Hepatocyte (in vitro differentiated cells): Measurements from ENCODE around the gene JPH2. TPM values are rescaled to one million over a fixed set of nuclear protein-coding genes. Genes with fewer than 3 reads are reported as not detected.

ENCODE experiments used
- DNase-seq: peaks from one replicate; pipeline ENCODE4 v3.0.0-alpha.2; 2016; ENCODE audit warnings: low spot score
- H2AFZ ChIP-seq: fragments of 200-600 bp; sonication (generic); 2 replicates; pipeline ENCODE4 v1.6.0; 2016; ENCODE audit warnings: antibody characterized with exemption, mild to moderate bottlenecking
- H3K27ac ChIP-seq: fragments of 200-600 bp; sonication (generic); 2 replicates; pipeline ENCODE4 v1.5.1; 2016; ENCODE audit warnings: mild to moderate bottlenecking
- H3K27me3 ChIP-seq: fragments of 200-600 bp; sonication (generic); 2 replicates; pipeline ENCODE4 v1.6.1; 2016
- H3K36me3 ChIP-seq: fragments of 200-600 bp; sonication (generic); replicated peaks from 2 replicates; pipeline ENCODE4 v1.5.1; 2016; ENCODE audit warnings: low read depth; ENCODE audit not compliant: insufficient read depth
- H3K4me1 ChIP-seq: fragments of 200-600 bp; sonication (generic); 2 replicates; pipeline ENCODE4 v1.5.1; 2016; ENCODE audit warnings: mild to moderate bottlenecking, moderate library complexity; ENCODE audit not compliant: insufficient read depth
- H3K4me2 ChIP-seq: fragments of 200-600 bp; sonication (generic); 2 replicates; pipeline ENCODE4 v1.6.0; 2016
- H3K4me3 ChIP-seq: fragments of 200-600 bp; sonication (generic); 2 replicates; pipeline ENCODE4 v1.5.1; 2016; ENCODE audit warnings: mild to moderate bottlenecking
- H3K79me2 ChIP-seq: fragments of 200-600 bp; sonication (generic); 2 replicates; pipeline ENCODE4 v1.6.0; 2017; ENCODE audit warnings: mild to moderate bottlenecking
- H3K9me2 ChIP-seq: fragments of 200-600 bp; sonication (generic); replicated peaks from 2 replicates; pipeline ENCODE4 v1.6.0; 2017; ENCODE audit warnings: mild to moderate bottlenecking; ENCODE audit not compliant: insufficient read depth
- H3K9me3 ChIP-seq: fragments of 200-600 bp; sonication (generic); 2 replicates; pipeline ENCODE4 v1.5.1; 2016; ENCODE audit warnings: low read depth, mild to moderate bottlenecking
- H4K20me1 ChIP-seq: fragments of 200-600 bp; sonication (generic); 2 replicates; pipeline ENCODE4 v1.6.0; 2016; ENCODE audit warnings: mild to moderate bottlenecking; ENCODE audit not compliant: insufficient read depth, poor library complexity, severe bottlenecking
- EZH2 ChIP-seq: fragments of 200-600 bp; sonication (generic); IDR thresholded peaks from 2 replicates; pipeline ENCODE4 v1.6.1; 2016; ENCODE audit warnings: antibody characterized with exemption, mild to moderate bottlenecking, borderline replicate concordance
- EZH2phosphoT487 ChIP-seq: fragments of 200-600 bp; sonication (generic); IDR thresholded peaks from one replicate; pipeline ENCODE4 v1.6.1; 2018; ENCODE audit warnings: antibody characterized with exemption, mild to moderate bottlenecking, low read depth, moderate library complexity; ENCODE audit not compliant: unreplicated experiment, severe bottlenecking
- WGBS: methylation state at CpG from one replicate; pipeline ENCODE4 v1.1.6; 2016; ENCODE audit warnings: low lambda C conversion rate; ENCODE audit errors: missing lambda C conversion rate; 5-methylcytosine and 5-hydroxymethylcytosine counted together
- polyA plus RNA-seq: library from polyadenylated mRNA; unstranded; fragments of >200 nt; fragmentation: Nextera tagmentation; extraction: Ambion mirVana; gene quantifications from 2 replicates; pipeline ENCODE4 v1.2.1, GENCODE V29; 2016
- total RNA-seq: library from RNA; depleted of rRNA; stranded (reverse); fragments of >200 nt; gene quantifications from 2 replicates; pipeline ENCODE4 v1.2.3, GENCODE V29; 2014
- TF ChIP-seq, protein P1 (sequence below): fragments of 200-600 bp; sonication (generic); IDR thresholded peaks from 2 replicates; pipeline ENCODE4 v1.5.1; 2016; ENCODE audit warnings: antibody characterized with exemption, mild to moderate bottlenecking; ENCODE audit not compliant: poor library complexity

The JPH2 gene
- total and polyA plus RNA-seq, 2 experiments from 2014 or later = 6.6 to 8.3 TPM

DNA sequence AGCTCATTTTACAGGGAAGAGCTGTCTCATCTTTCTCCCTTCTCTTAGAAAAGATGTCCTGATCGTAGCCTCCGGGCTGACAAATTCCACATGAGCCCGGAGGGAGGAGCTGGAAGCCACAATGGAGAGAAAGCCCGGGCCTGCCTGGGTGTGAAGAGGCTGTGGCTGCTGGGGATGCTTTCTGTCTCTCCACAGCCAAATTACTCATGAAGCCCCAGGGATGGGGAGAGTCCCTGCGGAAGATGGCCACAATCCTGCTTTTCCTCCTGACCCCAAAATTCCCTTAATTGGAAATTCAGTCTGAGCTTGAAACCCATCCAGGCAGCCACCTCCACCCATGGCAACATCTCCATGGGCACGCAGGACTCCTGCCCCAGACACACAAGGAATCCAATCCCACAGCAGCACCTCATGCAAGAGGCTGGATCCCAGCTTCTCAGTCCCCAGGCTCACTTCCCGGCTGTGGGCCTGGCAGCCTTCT, 32.4 kb downstream of the JPH2 start:
- Histone ChIP-seq H3K27me3 (no peaks in the 10 kb centered on the region), H3K4me1 (no peaks in the 10 kb centered on the region), H3K4me3 (no peak overlapping the region), H4K20me1 (no peaks in the 10 kb centered on the region), H3K9me2 (no peaks in the 10 kb centered on the region), H2AFZ (no peak overlapping the region), H3K79me2 (no peaks in the 10 kb centered on the region), H3K4me2 (no peak overlapping the region), H3K27ac (no peak overlapping the region), H3K9me3 (no peaks in the 10 kb centered on the region), H3K36me3 (no peaks in the 10 kb centered on the region)
- WGBS = 70% methylated on average over 7 of the region's 7 CpGs
- no peak for DNase-seq
- no peak for TF ChIP-seq EZH2phosphoT487

DNA sequence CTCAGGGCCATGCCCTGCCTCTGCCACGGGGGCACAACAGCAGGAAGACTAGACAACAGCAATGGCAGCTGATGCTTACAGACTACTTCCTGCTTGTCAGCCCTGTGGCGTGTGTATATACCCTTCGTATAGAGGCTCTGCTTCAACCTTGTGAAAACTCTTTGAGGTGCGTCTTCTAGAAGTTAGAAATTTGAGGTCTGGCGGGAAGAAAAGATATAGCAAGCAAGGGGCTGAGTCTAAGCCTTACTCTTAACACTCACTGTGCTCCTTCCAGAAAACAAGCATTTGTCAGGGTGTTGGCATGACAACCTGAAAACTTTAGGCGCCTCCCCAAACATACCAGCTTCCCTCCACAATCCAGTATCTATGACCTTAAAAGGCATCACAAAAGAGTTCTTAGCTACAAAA, 33.3 kb downstream of the JPH2 start:
- WGBS = 72% methylated on average over 6 of the region's 6 CpGs
- Histone ChIP-seq H3K4me1 (no peaks in the 10 kb centered on the region), H3K9me3 (no peaks in the 10 kb centered on the region), H3K27me3 (no peaks in the 10 kb centered on the region), H3K79me2 (no peaks in the 10 kb centered on the region), H2AFZ (no peak overlapping the region), H3K4me3 (no peak overlapping the region), H3K4me2 (no peak overlapping the region), H3K9me2 (no peaks in the 10 kb centered on the region), H3K36me3 (no peaks in the 10 kb centered on the region), H4K20me1 (no peaks in the 10 kb centered on the region), H3K27ac (no peak overlapping the region)
- TF ChIP-seq, protein P1, sequence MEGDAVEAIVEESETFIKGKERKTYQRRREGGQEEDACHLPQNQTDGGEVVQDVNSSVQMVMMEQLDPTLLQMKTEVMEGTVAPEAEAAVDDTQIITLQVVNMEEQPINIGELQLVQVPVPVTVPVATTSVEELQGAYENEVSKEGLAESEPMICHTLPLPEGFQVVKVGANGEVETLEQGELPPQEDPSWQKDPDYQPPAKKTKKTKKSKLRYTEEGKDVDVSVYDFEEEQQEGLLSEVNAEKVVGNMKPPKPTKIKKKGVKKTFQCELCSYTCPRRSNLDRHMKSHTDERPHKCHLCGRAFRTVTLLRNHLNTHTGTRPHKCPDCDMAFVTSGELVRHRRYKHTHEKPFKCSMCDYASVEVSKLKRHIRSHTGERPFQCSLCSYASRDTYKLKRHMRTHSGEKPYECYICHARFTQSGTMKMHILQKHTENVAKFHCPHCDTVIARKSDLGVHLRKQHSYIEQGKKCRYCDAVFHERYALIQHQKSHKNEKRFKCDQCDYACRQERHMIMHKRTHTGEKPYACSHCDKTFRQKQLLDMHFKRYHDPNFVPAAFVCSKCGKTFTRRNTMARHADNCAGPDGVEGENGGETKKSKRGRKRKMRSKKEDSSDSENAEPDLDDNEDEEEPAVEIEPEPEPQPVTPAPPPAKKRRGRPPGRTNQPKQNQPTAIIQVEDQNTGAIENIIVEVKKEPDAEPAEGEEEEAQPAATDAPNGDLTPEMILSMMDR = no peak
- TF ChIP-seq EZH2 (no peak), EZH2phosphoT487 (no peak)
- DNase-seq = no peak

DNA sequence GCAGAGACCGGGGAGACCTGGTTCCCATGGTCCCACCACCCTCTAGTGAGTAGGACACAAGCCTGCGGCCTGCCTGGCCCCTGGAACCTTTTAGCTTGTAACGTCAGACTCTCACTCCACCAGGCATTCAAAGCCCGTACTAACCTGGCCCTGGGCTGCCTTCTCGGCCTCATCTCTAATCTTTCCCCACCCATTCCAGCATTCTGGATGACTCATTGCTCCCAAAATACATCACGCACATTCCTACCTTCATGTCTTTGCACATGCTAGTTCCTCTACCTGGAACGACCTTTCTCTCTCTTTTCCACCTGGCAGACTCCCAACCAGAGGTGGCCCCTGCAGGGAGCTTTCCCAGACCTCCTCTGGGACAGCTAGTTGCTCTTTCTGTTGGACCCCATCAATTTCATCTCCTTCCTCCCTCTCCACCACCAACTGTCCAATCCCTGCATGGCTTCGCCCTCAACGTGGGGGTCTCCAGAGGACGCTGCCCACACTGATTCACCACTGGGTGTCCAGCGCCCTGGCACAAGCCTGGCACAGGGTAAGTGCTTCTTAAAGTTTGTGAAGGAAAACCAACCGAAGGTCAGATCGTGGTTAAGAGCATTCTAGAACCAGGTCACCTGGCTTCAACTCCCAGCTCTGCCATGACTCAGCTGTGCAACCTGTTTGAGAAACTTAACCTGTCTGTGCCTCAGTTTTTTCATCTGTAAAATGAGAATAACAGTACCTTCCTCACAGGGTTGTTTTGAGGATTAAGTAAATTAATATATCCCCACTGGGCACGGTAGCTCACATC, 35.2 kb downstream of the JPH2 start:
- Histone ChIP-seq H3K27ac (no peak overlapping the region), H3K27me3 (no peaks in the 10 kb centered on the region), H3K9me3 (no peaks in the 10 kb centered on the region), H3K36me3 (no peaks in the 10 kb centered on the region), H3K4me1 (no peaks in the 10 kb centered on the region), H4K20me1 (no peaks in the 10 kb centered on the region), H3K4me3 (no peak overlapping the region), H3K4me2 (no peak overlapping the region), H2AFZ (no peak overlapping the region), H3K9me2 (no peaks in the 10 kb centered on the region), H3K79me2 (no peaks in the 10 kb centered on the region)
- 83% methylated on average over 14 of the region's 14 CpGs for WGBS
- peak; percentile 38 for DNase-seq
- TF ChIP-seq, protein P1 = no peak
- TF ChIP-seq EZH2phosphoT487 (no peak), EZH2 (no peak)

DNA sequence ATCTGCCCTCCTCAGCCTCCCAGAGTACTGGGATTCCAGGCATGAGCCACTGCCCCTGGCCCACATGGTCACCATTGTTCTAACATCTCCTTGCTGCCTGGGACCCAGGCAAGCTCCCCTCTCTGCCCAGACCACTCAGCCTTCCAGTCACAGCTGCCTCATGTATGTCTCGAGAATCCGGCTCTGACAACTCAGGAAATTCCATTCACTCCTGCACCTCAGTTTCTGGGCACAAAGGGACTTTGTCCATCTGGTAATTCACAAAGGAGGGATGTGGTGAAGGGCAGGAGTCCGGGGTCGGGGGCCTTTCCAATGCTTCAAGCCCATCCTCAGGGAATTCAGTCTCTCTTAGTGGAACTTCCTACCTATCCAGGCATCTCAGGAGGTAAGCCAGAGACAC, 40.7 kb downstream of the JPH2 start:
- H2AFZ ChIP-seq = no peak overlapping the region
- H3K4me3 ChIP-seq = no peak overlapping the region
- H3K27ac ChIP-seq = no peak overlapping the region
- WGBS = 78% methylated on average over 4 of the region's 4 CpGs
- no peak for TF ChIP-seq EZH2
- TF ChIP-seq, protein P1 = no peak
- TF ChIP-seq EZH2phosphoT487 = no peak
- H4K20me1 ChIP-seq = no peaks in the 10 kb centered on the region
- H3K4me2 ChIP-seq = no peak overlapping the region
- H3K36me3 ChIP-seq = no peaks in the 10 kb centered on the region
- H3K79me2 ChIP-seq = no peaks in the 10 kb centered on the region
- H3K27me3 ChIP-seq = no peaks in the 10 kb centered on the region
- H3K9me3 ChIP-seq = no peaks in the 10 kb centered on the region
- no peak for DNase-seq
- H3K4me1 ChIP-seq = no peaks in the 10 kb centered on the region
- H3K9me2 ChIP-seq = no peaks in the 10 kb centered on the region
